Measurements from ENCODE around the gene FADS1.

Gene FADS1

GRCh38 chr11:61839742-61840141 is 22.9 kb upstream of the FADS1 start:
- H3K9me2 ChIP-seq (ENCODE audit: low read depth, low read length): no peaks in the 10 kb centered on the region
- peaks cover 47% of the 10 kb centered on the region for H3K36me3 ChIP-seq (ENCODE audit: insufficient read depth, low read length)
- no peak overlapping the region for H3K4me2 ChIP-seq (ENCODE audit: low read length)
- H3K9ac ChIP-seq (ENCODE audit: low read length): no peak overlapping the region
- H2AFZ ChIP-seq (ENCODE audit: low read length): no peak overlapping the region
- no peaks in the 10 kb centered on the region for H3K79me2 ChIP-seq (ENCODE audit: insufficient read depth, low read length)
- no peaks in the 10 kb centered on the region for H3F3A ChIP-seq (ENCODE audit: insufficient read depth, low read length)
- H4K20me1 ChIP-seq (ENCODE audit: insufficient read depth, low read length): no peaks in the 10 kb centered on the region
- peaks cover 9% of the 10 kb centered on the region for H3K4me1 ChIP-seq (ENCODE audit: insufficient read depth, low read length, severe bottlenecking)
- TF ChIP-seq CTCF (IDR thresholded peaks at IDR 0.05; ENCODE audit: low read length) (no peak), EZH2 (IDR thresholded peaks at IDR 0.05; ENCODE audit: borderline replicate concordance, low read length) (no peak)
- no peak overlapping the region for H3K27ac ChIP-seq (ENCODE audit: low read depth, low read length, poor library complexity, severe bottlenecking)
- H3K4me3 ChIP-seq (ENCODE audit: low read depth, low read length, poor library complexity, severe bottlenecking): no peak overlapping the region
- no peaks in the 10 kb centered on the region for H3K9me3 ChIP-seq (ENCODE audit: low read length)
- H3K27me3 ChIP-seq (ENCODE audit: insufficient read depth, low read length): no peaks in the 10 kb centered on the region

- Histone ChIP-seq H3K36me3 (ENCODE audit: insufficient read depth, low read length) (peaks cover 47% of the 10 kb centered on the region), H3K9ac (ENCODE audit: low read length) (no peak overlapping the region), H3K9me3 (ENCODE audit: low read length) (no peaks in the 10 kb centered on the region)
Observed at GRCh38 chr11:61838921-61839320, 22.1 kb upstream of the FADS1 start.

GRCh38 chr11:61838501-61838900 is 21.7 kb upstream of the FADS1 start:
- Histone ChIP-seq H3K4me2 (ENCODE audit: low read length) (no peak overlapping the region), H3K4me3 (ENCODE audit: low read depth, low read length, poor library complexity, severe bottlenecking) (no peak overlapping the region), H3K27me3 (ENCODE audit: insufficient read depth, low read length) (no peaks in the 10 kb centered on the region), H3K9me2 (ENCODE audit: low read depth, low read length) (no peaks in the 10 kb centered on the region), H3K4me1 (ENCODE audit: insufficient read depth, low read length, severe bottlenecking) (peaks cover 21% of the 10 kb centered on the region), H2AFZ (ENCODE audit: low read length) (no peak overlapping the region), H3K79me2 (ENCODE audit: insufficient read depth, low read length) (no peaks in the 10 kb centered on the region), H3K9ac (ENCODE audit: low read length) (no peak overlapping the region), H3K27ac (ENCODE audit: low read depth, low read length, poor library complexity, severe bottlenecking) (no peak overlapping the region), H3K36me3 (ENCODE audit: insufficient read depth, low read length) (peaks cover 47% of the 10 kb centered on the region), H3F3A (ENCODE audit: insufficient read depth, low read length) (no peaks in the 10 kb centered on the region), H4K20me1 (ENCODE audit: insufficient read depth, low read length) (no peaks in the 10 kb centered on the region), H3K9me3 (ENCODE audit: low read length) (no peaks in the 10 kb centered on the region)
- TF ChIP-seq EZH2 (IDR thresholded peaks at IDR 0.05; ENCODE audit: borderline replicate concordance, low read length) (no peak), CTCF (IDR thresholded peaks at IDR 0.05; ENCODE audit: low read length) (no peak)

More at GRCh38 chr11:61838921-61839320, 22.1 kb upstream of the FADS1 start:
- Histone ChIP-seq H4K20me1 (ENCODE audit: insufficient read depth, low read length) (no peaks in the 10 kb centered on the region), H3K4me2 (ENCODE audit: low read length) (no peak overlapping the region), H3K4me1 (ENCODE audit: insufficient read depth, low read length, severe bottlenecking) (peaks cover 17% of the 10 kb centered on the region), H3K4me3 (ENCODE audit: low read depth, low read length, poor library complexity, severe bottlenecking) (no peak overlapping the region), H3K27me3 (ENCODE audit: insufficient read depth, low read length) (no peaks in the 10 kb centered on the region), H3K27ac (ENCODE audit: low read depth, low read length, poor library complexity, severe bottlenecking) (no peak overlapping the region), H2AFZ (ENCODE audit: low read length) (no peak overlapping the region), H3F3A (ENCODE audit: insufficient read depth, low read length) (no peaks in the 10 kb centered on the region), H3K9me2 (ENCODE audit: low read depth, low read length) (no peaks in the 10 kb centered on the region), H3K79me2 (ENCODE audit: insufficient read depth, low read length) (no peaks in the 10 kb centered on the region)
- TF ChIP-seq CTCF (IDR thresholded peaks at IDR 0.05; ENCODE audit: low read length): no peak
- TF ChIP-seq EZH2 (IDR thresholded peaks at IDR 0.05; ENCODE audit: borderline replicate concordance, low read length): no peak
